NCI-H69 (cell line): ENCODE data around the gene VPS37C.

Source experiments
- DNase-seq: peaks from one replicate; lab custom pipeline; 2025; lab: John Stamatoyannopoulos, UW

Gene VPS37C

DNA sequence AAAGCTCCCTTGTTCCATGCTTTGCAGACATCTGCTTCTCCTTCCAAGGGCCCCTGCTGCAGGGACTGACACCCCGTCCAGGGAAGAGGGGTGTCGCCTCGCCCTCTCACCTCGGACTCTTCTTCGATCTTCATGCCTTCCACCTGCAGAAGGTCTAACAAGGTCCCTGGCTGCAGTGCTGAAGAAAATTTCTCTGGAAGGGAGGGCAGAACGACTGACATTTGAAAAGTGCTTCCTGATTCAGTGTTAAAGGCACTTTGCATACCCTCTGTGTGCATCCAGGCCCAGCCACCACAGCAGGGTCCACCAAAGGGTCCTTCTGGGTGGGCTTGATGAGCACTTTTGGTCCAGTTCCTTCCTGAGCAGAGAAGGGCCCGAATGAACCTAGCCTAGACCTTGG lies 28.1 kb downstream of the VPS37C start:
- no peak for DNase-seq

DNA sequence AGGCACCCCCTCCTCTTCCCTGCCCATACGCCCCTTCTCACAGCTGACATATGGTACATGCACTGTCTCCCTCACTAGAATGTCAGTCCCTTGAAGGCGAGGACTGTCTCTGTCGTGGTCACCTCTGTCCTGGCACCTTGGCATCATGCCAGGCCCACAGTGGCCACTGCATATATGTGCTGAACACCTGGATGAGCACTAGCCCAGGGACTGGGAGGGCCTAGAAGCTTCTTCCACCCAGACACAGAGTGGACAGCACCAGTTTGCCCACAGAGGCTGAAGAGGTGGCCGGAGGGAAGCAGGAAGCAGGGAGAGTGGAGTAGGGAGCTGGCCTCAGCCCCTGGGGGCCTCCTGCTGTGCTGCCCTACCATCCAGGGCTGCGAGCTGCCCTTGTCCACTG lies 28.6 kb downstream of the VPS37C start:
- DNase-seq: no peak

DNA sequence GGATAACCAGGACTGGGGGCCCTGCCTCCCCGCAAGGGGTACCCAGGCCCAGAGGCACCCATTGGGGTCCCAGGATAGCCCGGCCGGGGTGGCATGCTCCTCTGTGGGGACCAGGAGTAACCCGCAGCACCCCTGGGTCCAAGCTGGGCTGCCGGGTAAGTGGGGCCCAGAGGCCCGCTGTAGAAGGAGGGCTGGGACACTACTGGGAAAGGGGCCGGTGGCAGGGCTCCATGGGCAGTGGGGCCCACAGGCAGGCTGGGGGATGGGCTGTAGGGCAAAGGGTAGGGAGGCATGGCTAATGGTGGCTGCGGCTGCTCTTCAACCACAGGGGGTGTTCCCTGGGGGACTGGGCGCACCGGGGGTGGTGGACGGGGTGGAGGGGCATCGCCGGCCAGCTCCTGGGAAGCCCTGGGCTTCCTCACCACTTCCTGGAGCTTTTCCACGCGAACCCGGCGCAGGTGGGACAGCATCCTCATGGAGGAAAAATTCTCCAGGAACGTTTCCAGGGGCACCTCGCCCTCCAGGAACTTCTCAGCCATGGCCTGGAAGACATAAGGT lies 29.1 kb downstream of the VPS37C start:
- DNase-seq: no peak

DNA sequence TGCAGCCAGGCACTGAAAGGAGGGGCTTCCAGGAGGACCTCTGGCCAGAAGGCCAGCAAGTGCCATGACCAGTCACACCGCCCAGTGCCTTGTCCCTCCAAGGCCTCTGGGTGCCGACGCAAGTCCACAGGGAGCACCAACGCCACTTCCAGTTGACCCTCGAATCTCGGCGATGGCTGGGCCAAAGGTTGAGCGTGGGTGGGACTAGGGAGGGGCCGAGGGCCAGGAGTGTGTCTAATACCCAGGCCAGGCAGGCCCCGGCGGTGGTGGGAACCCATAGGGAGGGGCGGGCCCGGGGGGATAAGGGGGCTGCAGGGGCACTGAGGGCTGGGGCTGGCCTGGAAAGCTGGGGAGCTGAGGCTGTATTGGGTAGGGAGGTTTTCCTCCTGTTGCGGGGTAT lies 29.6 kb downstream of the VPS37C start:
- no peak for DNase-seq

DNA sequence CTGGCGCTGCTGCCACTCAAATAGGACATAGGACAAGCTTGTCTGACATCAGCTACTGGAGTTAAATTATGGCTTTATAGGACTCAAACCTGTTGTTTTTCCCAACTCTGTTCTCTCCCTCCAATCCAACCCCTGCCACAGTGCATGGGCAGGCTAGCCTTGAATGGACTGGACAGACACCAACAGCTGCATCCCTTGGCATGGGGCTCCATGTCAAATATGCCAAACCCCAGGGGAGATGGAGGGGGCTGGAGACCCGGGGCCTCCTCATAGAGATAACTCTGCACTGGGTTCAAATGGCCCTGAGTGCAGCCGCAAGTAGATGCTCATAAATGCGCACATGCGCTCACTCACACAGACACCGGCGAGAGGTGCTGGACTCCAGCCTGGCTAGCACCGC lies 30.0 kb downstream of the VPS37C start:
- no peak for DNase-seq

DNA sequence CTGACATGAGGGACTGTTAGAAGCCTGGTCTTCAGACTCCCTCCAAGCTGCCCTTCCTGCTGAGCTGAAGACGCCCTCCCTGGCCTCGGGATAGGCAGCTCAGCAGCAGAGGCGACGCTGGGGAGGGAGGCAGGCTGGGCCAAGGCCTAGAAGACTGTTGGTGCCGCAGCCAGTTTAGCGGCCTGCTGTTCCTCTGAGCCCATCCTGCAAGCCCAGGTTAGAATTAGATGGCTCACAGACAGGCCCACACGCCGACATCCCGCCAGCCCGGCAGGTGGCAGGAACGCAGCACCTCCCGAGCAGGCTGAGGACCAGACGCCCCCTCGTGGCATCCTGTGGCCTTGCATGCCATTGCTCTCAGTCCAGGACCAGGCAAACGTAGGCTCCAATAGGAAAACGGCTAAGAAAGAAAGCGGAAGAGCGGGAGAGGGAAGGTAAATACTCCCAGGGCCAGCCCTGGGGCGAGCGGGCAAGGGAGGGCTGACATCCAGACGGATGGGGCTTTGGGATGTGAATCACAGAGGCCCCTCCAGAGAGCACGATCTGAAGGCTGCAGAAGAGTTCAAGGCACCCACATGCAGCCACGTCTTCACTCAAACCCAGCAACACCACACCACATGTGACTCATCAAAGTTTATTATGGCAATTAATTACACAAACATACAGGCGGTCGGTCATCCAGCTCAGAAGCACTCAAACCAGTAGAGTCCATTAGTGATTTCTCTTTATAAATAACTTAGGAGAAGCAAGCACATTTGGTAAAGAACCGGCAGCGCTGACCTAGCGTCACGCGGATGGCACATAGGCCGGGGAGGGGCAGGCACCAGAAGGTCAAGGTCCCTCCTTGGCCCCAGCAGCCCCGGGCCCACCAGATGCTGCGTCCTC lies 31.3 kb downstream of the VPS37C start:
- DNase-seq: no peak

DNA sequence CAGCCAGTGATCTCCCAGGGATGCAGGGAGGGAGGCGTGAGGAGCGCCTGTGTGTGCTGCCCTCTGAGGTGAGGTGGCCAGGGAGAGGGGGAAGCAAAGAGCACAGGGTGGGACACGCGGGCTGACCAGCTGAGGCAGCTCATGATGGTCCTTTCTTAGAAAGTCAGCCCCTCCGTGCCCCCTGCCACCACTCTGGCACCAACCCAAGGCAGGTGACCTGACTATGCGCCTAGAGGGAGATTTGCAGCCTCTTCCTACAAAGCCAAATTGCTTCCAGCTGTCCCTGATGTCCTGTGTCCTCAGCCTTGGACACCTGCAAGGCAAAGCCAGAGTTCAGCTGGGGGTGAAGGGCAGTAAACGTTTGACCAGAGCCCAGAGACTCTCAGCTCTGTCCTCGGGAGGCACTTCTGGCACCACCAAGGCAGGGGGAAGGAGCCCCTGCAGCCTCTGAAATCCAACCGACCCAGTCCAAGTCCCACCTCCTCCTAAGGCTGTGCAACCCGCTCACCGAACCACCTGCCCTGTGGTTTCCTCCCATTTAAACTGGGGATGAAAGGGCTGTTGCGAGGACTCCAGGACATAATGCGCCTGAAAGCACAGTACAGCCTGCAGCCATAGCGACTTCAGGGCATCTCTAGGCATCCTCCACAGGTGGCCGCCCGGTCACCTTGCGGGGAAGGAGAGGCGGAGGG lies 32.1 kb downstream of the VPS37C start:
- no peak for DNase-seq

DNA sequence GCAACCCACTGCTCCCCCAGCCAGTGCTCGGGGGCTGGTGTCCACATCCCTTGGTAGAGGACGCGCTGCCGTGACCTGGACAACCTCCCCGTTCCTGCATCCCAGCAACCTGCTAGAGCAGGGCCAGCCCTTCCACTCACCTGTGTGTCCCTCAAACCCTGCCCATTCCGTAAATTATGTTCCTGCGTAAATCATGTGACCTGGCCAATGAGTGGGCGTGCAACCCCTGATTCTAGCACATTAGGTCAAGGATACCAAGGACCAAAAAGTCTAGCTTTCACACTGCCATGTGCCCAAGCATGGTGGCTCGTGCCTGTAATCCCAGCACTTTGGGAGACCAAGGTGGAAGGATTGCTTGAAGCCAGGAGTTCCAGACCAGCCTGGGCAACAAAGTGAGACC lies 33.2 kb downstream of the VPS37C start:
- DNase-seq: no peak

DNA sequence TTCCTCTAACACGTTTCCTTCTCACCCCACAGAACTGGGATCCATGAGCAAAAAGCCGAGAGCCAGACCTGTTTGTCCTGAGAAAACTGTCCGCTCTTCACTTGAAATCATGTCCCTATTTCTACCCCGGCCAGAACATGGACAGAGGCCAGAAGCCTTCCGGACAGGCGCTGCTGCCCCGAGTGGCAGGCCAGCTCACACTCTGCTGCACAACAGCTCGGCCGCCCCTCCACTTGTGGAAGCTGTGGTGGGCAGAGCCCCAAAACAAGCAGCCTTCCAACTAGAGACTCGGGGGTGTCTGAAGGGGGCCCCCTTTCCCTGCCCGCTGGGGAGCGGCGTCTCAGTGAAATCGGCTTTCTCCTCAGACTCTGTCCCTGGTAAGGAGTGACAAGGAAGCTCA lies 35.0 kb downstream of the VPS37C start:
- DNase-seq: no peak

DNA sequence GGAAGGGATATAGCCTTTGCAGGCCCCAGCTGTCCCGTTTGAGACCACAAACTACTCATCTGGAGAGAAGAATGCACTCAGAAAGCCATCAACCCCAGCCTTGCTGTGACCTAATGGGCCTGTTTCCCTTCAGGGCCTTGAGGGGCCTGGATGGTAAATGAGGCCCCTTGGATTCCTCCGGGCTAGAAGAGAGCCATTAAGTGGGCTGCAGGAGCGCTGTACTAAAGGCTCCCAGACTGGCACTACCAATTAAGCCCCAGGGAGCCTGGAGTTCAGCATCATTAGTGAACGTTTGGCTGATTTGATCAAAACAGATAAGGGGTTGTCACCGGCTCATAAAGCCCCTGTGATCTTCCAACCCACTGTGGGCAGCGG lies 35.9 kb downstream of the VPS37C start:
- DNase-seq: no peak

DNA sequence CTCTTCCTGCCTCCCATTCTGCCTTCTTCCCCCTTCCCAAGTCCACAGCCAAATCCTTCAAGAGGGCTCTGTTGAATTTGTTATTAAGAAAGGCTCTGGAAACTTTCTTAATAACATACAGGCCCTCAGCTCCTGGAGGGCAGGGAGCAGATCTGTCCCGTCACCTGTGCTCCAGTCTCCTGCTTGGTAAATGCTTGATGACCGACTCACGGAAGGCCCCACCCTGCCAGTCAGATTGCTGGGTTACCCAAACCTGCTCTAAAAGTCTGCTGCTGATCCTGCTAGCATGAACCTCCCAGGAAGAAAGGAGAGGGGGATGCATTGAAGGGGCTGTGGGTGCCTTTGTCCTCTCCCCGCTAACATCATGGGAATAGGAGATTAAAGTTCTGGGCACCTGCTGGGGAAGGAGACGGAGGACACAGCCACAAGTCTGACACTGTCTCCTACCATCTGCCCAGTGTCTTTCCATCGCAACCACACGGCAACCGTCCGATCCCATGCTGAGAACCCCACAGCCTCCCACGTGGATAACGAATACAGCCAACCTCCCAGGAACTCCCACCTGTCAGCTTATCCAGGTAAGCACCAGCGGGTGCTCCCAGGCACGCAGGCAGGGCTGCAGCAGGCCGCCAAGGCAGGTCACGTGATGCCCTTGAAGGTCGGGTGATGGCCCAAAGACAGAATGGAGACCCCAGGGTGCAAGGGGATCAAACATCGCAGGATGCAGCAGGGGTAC lies 36.5 kb downstream of the VPS37C start:
- no peak for DNase-seq

DNA sequence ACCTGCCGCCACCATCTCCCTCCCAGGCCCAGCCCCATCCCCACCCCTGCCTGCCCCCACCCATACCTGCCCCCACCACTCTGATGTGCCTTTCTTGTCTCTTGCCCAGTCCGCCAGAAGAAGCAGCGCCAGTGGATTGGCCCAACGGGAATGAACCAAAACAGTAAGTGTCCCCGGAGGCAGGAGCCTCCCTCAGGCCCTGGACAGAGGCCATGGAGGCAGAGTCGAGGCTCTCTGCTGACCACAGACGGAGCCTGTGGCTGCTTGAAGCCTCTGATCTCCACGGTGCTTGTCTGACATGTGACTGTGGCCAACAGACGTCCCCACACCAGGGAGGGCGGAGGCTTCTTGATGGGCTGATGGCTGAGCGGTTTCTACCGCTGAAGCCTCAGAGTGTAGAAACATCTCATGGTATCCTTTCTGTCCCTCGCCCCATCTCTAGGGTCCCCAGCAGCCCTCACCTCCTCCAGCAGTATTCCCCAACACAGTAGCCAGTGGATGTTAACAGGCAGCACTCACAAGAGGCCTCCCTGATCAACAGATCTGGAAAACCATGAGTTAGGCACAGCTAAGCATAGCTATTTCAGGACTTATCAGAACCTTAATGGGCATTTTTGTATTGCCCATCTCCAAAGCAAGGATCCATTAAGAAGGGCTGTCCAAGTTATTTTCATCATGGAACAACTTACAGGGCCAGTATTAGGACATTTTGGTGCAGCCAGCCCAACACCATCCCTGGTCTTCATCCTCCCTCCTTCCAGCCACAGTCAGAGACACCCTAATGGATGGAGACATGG lies 37.3 kb downstream of the VPS37C start:
- DNase-seq: no peak

DNA sequence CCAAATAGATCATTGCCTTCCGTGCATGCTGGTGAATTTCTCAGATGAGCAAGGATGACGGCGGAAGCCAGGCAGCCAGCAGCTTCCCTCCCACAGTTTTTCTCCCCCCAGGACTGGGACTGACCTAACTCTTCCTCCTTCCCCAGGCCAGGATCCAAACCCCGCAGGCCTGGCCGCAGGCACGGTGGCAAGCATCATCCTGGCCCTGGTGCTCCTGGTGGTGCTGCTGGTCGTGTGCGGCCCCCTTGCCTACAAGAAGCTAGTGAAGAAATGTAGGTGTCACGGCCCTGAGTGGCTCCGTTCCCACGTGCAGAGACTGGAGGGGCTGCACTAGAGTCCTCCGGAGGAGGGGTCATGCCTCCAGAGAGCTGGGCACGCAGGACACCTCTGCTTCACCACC lies 38.5 kb downstream of the VPS37C start:
- no peak for DNase-seq

DNA sequence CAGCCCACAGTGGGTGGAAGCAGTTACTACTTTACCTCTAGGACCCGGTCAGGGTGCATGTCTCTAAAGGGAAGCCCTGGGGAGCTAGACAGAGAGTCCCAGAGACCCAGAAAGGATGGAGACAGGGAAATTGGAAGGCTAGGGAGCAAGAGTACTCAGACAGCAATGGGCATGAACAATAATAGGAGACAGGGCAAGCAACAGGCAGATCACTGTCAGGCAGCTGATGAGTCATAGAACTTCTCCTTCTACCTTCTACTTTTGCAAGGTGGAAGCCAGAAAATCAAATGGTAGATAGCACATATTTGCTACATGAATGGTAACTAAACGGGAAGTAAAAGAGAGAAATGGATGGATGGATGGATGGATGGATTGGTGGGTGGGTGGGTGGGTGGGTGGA lies 39.3 kb downstream of the VPS37C start:
- DNase-seq: no peak

DNA sequence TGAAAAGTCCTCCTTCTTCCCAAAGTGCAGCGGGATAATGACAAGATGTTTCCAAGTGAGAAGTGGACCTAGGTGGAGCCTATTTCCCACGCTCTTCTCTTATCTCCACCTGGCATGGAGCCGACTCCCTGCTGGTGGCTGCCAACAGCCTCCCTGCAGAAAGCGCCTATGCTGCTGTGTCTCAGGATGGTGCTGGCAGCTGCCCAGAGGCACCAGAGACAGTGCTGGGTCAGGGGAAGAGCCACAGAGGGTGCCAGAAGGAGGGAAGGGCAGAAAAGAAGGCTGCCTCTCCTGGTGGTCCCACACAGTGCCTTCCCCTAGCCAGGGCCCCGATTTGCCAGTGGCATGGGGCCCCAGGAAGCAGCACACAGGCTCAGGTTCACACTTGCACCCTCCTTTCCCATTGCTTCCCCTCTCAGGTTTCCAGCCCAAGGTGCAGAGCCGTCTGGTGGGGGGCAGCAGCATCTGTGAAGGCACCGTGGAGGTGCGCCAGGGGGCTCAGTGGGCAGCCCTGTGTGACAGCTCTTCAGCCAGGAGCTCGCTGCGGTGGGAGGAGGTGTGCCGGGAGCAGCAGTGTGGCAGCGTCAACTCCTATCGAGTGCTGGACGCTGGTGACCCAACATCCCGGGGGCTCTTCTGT lies 39.9 kb downstream of the VPS37C start:
- DNase-seq: no peak

DNA sequence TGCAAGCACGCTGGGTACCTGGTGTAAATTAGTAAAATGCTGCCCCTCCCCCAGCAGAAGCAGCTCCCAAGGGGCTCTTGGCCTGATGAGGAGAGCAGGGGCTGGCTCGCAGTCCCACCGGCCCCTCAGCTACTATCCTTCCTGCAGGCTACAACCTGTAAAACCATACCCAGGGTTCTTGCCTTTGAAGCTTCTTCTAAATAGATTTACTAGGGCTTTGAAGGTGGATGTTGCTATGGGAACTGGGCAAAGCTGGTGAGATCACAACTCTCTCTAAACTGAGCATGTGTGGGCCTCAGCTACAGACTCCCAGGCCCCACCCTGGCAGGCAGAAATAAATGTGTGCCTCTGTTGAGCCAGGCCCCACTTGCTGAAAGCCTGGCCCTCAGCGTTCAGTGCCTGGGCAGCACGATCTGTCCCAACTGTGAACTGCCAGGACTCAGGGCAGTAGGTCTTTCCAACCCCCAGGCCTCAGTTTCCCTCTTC lies 40.5 kb downstream of the VPS37C start:
- DNase-seq: no peak

DNA sequence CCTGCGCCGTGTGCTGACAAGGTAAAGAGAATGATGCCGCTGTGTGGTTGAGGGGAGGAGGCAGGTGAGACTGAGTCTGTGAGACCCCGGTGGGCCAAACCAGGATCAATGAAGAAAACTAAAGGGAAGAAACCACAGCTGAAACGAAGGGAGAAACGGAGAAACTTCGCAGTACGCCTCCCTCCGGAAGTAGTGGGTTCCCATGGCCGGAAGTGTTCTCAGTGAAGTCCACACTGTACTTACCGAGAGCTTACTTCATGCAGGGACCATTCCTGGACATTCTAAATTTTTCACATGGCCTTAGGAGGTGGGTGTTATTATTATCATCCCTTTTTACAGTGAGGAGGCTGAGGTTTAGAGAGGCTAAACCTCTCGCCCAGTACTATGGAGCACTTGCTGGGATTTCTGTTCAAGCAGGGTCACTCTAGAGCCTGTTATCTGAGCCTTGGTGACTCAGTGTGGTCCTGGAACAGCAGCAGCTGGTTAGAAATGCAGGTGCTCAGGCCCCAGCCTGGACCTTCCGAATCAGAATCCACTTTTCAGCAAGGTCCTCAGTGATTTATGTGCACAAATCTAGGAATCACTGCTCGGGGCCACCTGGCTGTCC lies 41.0 kb downstream of the VPS37C start:
- DNase-seq: no peak

DNA sequence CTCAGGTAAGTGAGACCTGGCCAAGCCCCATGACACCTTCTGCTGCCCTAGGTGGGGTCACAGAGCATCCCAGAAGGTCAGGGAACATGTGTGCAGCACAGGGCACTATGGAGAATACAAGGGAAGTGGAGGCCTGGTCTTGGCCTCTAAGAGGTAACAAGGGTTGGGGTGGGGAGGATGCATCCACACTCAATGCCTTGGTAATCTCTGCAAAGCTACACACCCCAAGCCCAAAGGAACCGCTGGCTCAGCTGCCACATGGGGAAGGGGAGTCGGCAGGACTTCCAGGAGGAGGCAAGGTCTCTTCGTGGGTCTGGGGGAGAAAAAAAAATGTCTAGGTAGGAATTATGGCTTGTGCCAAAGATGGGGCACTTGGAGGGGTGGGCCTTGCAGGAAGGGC lies 41.7 kb downstream of the VPS37C start:
- DNase-seq: no peak

DNA sequence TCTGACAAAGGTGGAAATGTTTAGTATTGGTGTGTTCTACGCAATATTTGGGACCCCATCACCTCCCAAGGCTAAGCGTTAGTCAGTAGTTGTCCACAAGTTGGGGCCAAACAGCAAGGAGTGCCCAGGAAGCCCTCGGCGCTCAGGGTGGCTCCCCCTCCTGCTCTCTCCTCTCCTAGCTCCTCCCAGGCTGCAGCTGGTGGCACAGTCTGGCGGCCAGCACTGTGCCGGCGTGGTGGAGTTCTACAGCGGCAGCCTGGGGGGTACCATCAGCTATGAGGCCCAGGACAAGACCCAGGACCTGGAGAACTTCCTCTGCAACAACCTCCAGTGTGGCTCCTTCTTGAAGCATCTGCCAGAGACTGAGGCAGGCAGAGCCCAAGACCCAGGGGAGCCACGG lies 42.2 kb downstream of the VPS37C start:
- DNase-seq: no peak

DNA sequence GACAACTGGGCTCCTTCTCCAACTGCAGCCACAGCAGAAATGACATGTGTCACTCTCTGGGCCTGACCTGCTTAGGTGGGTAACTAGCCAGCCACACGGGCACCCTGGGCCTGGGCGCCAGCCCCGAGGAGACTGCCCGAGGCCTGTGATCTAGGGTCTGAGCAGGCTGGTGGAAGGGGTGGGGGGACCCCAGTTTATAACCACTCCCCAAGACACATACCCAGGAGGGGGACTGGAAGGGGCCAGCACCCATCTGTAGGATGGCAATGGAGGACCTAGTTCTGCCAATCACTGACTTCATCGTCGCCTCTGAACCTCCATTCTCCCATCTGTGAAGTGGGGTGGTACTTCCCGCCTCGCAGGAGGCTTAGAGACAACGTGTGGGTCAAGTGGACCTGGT lies 42.8 kb downstream of the VPS37C start:
- no peak for DNase-seq

DNA sequence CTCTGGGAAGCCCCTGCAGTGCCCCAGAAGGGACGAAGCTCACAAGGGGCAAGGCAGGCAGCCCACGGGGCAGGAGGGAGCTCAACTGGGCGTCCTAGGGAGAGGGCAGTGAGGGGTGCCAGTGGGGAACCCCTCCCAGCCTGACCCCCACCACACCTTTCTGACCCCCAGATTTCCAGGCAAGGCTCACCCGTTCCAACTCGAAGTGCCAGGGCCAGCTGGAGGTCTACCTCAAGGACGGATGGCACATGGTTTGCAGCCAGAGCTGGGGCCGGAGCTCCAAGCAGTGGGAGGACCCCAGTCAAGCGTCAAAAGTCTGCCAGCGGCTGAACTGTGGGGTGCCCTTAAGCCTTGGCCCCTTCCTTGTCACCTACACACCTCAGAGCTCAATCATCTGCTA lies 43.2 kb downstream of the VPS37C start:
- DNase-seq: no peak
